Measurements from ENCODE around the gene STAT4.

GRCh38 chr2:191115391-191115790, 35.4 kb downstream of the STAT4 start:
- TF ChIP-seq PATZ1 (CRISPR knock-in tag; IDR thresholded peaks at IDR 0.05; ENCODE audit: borderline replicate concordance) = no peak
- TF ChIP-seq TSHZ2 (CRISPR knock-in tag; IDR thresholded peaks at IDR 0.05) = no peak
- no peak for TF ChIP-seq CREB5 (CRISPR knock-in tag; IDR thresholded peaks at IDR 0.05; ENCODE audit: low read depth)
- no peak for TF ChIP-seq BACH2 (CRISPR knock-in tag; IDR thresholded peaks at IDR 0.05; ENCODE audit: borderline replicate concordance)
- no peak for TF ChIP-seq RARB (CRISPR knock-in tag; IDR thresholded peaks at IDR 0.05)
- no peak for TF ChIP-seq SNAI2 (CRISPR knock-in tag; IDR thresholded peaks at IDR 0.05)
- TF ChIP-seq POU6F1 (CRISPR knock-in tag; IDR thresholded peaks at IDR 0.05; ENCODE audit: borderline replicate concordance, low read depth) = no peak
- TF ChIP-seq GLIS3 (CRISPR knock-in tag; IDR thresholded peaks at IDR 0.05) = no peak

Measured in SK-N-SH treated with all-trans-retinoic acid at 6 μM for 48 hours (cell line).